Measurements from ENCODE around the gene GFOD1. TPM values are rescaled to one million over a fixed set of nuclear protein-coding genes. Genes with fewer than 3 reads are reported as not detected.
A peak's percentile ranks its signal among the peaks of the same experiment; 100 is the strongest.

The GFOD1 gene
- total RNA-seq, 1 experiment from 2014 or later: 0.62 TPM

GRCh38 chr6:13453771-13454251 lies 33.6 kb downstream of the GFOD1 start:
- no peaks in the 10 kb centered on the region for H3K36me3 ChIP-seq (ENCODE audit: control insufficient read depth, insufficient read depth, low read length)
- no peaks in the 10 kb centered on the region for H3K4me1 ChIP-seq (ENCODE audit: control insufficient read depth, insufficient read depth, low read length)
- H3K27ac ChIP-seq (ENCODE audit: low read length): no peak overlapping the region
- no peak overlapping the region for H3K4me3 ChIP-seq (ENCODE audit: low read depth in 2 of 2, low read length in 2 of 2)
- no peaks in the 10 kb centered on the region for H3K9me3 ChIP-seq (ENCODE audit: control insufficient read depth, insufficient read depth, low read depth, low read length)
- peaks cover 3% of the 10 kb centered on the region; the same call in 1 of the 2 replicates for H3K27me3 ChIP-seq (ENCODE audit: control insufficient read depth, insufficient read depth, low read length)
- in situ Hi-C loops (cut with HindIII; ENCODE audit: low pct_unique_long_range_greater_than_20kb, low sequenced_read_pairs): no loop called here
- no TSS peak for BruUV-seq (replicated peaks)
- no peak for TF ChIP-seq SIN3A (IDR thresholded peaks at IDR 0.05; ENCODE audit: borderline replicate concordance, insufficient read depth, low read depth, low read length)
- TF ChIP-seq TCF7L2 (IDR thresholded peaks at IDR 0.05; ENCODE audit: low read depth, low read length): no peak
- no peak for TF ChIP-seq REST (IDR thresholded peaks at IDR 0.05; ENCODE audit: insufficient read depth in 1 of 2, low read depth in 2 of 2, low read length in 1 of 2)
- TF ChIP-seq POLR2AphosphoS5 (IDR thresholded peaks at IDR 0.05; ENCODE audit: low read depth, low read length): no peak
- TF ChIP-seq, protein P1, sequence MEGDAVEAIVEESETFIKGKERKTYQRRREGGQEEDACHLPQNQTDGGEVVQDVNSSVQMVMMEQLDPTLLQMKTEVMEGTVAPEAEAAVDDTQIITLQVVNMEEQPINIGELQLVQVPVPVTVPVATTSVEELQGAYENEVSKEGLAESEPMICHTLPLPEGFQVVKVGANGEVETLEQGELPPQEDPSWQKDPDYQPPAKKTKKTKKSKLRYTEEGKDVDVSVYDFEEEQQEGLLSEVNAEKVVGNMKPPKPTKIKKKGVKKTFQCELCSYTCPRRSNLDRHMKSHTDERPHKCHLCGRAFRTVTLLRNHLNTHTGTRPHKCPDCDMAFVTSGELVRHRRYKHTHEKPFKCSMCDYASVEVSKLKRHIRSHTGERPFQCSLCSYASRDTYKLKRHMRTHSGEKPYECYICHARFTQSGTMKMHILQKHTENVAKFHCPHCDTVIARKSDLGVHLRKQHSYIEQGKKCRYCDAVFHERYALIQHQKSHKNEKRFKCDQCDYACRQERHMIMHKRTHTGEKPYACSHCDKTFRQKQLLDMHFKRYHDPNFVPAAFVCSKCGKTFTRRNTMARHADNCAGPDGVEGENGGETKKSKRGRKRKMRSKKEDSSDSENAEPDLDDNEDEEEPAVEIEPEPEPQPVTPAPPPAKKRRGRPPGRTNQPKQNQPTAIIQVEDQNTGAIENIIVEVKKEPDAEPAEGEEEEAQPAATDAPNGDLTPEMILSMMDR (IDR thresholded peaks at IDR 0.05): no peak
- intact Hi-C loops (cut with micrococcal nuclease; ENCODE audit: unreplicated experiment): no loop called here
- ChIA-PET CTCF (no interaction called here), POLR2A (no interaction called here)
- DNase-seq (ENCODE audit: low read depth, low spot score) (peak; percentile 13), ATAC-seq (no peak)

DNA sequence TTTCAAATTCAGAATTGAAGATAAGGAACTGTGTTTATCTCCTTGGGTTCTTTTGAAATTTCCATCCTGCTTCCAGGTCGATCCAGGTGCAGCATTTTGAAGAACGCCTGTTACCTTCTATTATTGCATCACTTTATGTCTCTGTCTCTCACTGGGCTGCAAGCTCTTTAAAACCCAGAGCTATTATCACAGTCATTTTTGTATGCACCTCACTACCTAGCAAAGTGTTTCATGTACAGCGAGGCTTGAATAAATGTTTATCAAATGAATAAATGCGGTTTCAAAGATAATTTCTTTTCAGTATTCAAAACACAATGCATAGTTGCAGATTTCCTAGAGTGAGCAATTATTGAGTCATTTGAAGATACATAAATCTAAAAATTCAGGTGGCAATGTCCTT lies 34.2 kb downstream of the GFOD1 start:
- in situ Hi-C loops (cut with HindIII; ENCODE audit: low pct_unique_long_range_greater_than_20kb, low sequenced_read_pairs): no loop called here
- no peak for TF ChIP-seq REST (IDR thresholded peaks at IDR 0.05; ENCODE audit: insufficient read depth in 1 of 2, low read depth in 2 of 2, low read length in 1 of 2)
- no peak for TF ChIP-seq TCF7L2 (IDR thresholded peaks at IDR 0.05; ENCODE audit: low read depth, low read length)
- TF ChIP-seq, protein P1 (IDR thresholded peaks at IDR 0.05): no peak
- no peak for TF ChIP-seq POLR2AphosphoS5 (IDR thresholded peaks at IDR 0.05; ENCODE audit: low read depth, low read length)
- no peak overlapping the region for H3K4me3 ChIP-seq (ENCODE audit: low read depth in 2 of 2, low read length in 2 of 2)
- no TSS peak for BruUV-seq (replicated peaks)
- ATAC-seq (no peak), DNase-seq (ENCODE audit: low read depth, low spot score) (no peak)
- H3K9me3 ChIP-seq (ENCODE audit: control insufficient read depth, insufficient read depth, low read depth, low read length): no peaks in the 10 kb centered on the region
- ChIA-PET POLR2A (no interaction called here), CTCF (no interaction called here)
- peaks cover 3% of the 10 kb centered on the region; the same call in 1 of the 2 replicates for H3K27me3 ChIP-seq (ENCODE audit: control insufficient read depth, insufficient read depth, low read length)
- no peaks in the 10 kb centered on the region for H3K4me1 ChIP-seq (ENCODE audit: control insufficient read depth, insufficient read depth, low read length)
- H3K36me3 ChIP-seq (ENCODE audit: control insufficient read depth, insufficient read depth, low read length): no peaks in the 10 kb centered on the region
- no peak overlapping the region for H3K27ac ChIP-seq (ENCODE audit: low read length)
- intact Hi-C loops (cut with micrococcal nuclease; ENCODE audit: unreplicated experiment): no loop called here

All from Panc1 (cell line).